Pons (tissue), 1 donor: ENCODE data around the gene GATAD2A.
"Not testable (repeated sequence)": the region's sequence is repeated elsewhere in the genome, so short reads cannot be mapped to it uniquely, and the experiment has no call there.

Experiments used
- DNase-seq: peaks from one replicate; pipeline ENCODE4 v3.0.0-alpha.2; 2016; ENCODE audit warnings: low spot score

The GATAD2A gene

GRCh38 chr19:19447536-19448237 lies 42.2 kb downstream of the GATAD2A start:
- no peak for DNase-seq

DNA sequence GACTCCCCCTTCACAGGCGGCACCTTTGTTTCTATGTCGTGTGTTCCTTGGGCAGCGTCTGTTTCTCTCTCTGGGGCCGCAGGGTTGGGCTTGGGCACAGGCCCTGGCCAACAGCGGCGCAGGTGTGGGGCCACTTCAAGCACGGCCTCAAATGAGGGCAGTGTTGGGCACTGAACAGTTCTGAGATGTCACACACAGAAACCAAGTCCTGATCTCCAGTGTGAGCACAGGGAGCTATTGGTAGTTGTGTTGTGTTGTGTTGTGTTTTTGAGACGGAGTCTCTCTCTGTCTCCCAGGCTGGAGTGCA lies 42.7 kb downstream of the GATAD2A start:
- DNase-seq = no peak

- no peak for DNase-seq
These were observed 46.2 kb downstream of the GATAD2A start for GRCh38 chr19:19451429-19452242.

GRCh38 chr19:19452243-19453124 lies 47.0 kb downstream of the GATAD2A start:
- DNase-seq = no peak

- no peak for DNase-seq
These were observed 47.6 kb downstream of the GATAD2A start for GRCh38 chr19:19453125-19453454.

- DNase-seq = not testable (repeated sequence)
These were observed 49.9 kb downstream of the GATAD2A start for GRCh38 chr19:19455166-19455919.

- DNase-seq = no peak
These were observed 52.2 kb downstream of the GATAD2A start for GRCh38 chr19:19457671-19458070.

DNA sequence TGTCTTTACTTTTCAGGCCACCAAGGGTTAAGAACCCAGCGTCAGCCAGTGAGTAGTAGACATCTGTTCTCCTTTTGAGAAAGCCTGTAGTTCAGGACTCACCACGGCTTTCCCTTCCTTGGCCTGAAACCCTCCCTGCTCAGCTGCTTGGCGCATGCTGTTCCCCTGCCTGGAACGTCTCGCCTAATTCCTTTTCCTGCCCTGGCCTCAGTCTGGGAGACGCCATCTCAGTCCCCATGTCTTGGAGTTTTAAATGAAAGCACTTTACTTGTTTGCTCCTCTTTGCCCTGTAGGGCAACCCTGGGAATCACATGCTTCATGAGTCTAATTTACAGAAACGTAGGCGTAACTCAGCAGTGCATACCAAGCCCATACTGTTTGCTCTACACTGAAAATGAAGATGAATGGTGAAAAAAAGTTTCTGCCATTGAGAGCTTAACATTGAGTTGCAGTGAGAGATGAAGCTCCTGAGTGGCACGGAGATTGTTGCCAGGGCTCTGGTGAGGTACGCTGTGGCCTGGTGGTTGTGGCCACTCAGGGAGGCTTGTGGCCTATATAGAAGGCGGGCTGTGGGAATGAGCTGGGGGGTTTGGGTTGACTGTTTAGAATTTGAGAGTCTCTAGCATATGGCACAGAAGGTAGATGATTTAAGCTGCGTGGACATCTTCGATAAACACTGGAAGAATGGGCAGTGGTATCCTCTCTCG lies 52.8 kb downstream of the GATAD2A start:
- no peak for DNase-seq

DNA sequence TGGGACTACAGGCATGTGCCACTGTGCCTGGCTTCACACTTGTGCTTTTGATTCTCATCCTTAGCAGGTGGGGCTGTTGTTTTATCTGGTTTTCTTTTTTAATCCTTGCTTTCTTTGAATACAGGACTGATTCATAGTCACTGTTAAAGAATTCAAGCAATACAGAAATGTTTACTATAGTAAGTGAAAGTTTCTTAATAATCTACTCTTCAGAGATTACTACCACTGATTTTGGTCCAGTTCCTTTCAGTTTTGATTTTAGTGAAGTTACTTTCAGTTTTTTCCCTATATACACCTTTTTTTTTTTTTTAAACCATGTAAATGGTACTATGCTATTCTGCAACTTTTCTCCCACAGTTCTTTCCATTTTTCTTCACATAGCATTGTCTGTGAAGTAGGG lies 53.6 kb downstream of the GATAD2A start:
- no peak for DNase-seq

DNA sequence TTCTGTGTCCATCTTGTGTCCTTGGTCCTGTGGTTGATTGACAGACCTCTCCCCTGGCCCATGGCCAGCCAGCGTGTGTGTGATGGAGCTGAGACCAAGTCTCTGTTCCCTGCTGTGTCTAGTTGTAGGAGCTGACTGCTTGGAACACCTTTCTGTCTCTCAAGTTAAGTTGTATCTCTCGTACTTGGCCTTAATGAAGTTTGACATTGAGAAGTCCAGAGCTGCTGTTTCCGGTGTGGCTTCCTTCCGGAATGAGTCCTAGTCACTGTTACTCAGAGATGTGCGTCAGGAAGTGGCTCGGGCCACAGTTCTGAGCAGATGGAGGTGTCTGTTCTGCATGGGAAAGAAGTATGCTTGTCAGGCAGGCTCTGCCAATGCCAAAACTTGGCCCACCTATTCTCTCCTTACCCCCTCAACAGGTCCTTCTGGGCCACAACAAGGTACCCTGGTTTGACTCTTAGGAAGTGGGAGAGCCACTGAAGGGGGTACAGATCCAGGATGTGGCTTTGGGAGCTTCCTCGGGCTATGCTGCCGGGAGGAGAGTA lies 54.3 kb downstream of the GATAD2A start:
- DNase-seq = no peak

- DNase-seq = no peak
These were observed 54.8 kb downstream of the GATAD2A start for GRCh38 chr19:19460258-19460731.

- DNase-seq = peak; percentile 39
These were observed 55.3 kb downstream of the GATAD2A start for GRCh38 chr19:19460761-19461265.

GRCh38 chr19:19461306-19461670 lies 55.8 kb downstream of the GATAD2A start:
- DNase-seq = no peak

DNA sequence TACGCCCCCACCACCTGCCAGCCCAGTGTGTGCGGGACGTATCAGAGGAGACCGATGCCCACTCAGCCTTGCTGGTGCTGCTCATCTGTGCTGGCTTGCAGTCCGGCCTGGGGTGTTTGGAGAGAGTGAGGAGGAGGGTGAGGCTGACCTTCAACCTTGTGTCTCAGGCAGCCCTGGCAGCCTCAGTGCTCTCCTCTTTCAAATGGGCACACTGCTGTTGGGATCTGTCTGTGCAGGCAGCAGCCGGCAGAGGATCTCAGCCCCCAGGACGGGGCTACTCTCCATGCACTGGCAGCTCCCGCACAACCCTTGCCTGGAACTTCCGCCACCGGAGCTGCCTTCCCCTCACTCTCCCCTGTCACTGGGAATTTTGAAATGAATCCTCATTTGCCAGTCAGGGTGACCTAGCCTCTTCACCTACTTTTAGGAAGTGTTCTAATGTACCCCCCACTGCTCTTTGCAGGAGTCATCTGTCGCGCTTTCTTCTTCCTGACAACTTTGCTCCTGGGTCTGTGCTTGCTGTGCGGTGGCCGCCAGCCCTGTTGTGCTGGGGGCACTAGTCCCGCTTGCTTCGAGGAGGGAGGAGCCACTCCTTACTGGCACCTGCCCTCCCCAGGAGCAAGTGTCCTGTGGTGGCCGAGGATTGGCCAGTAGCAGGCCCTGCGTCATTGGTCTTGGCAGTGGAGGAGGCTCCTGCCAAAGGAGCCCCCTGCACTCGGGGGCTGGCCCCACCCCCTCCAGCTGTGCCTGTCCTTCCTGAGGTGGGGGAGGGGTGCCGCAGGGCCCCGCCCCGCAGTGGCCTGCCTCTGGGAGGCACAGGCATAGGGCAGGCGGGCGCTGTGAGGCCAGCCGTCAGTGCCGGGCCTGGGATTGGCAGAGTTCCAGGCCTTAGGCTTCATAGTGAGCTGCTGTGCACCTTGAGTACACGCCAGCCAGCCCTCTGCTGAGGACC lies 56.5 kb downstream of the GATAD2A start:
- DNase-seq = no peak

DNA sequence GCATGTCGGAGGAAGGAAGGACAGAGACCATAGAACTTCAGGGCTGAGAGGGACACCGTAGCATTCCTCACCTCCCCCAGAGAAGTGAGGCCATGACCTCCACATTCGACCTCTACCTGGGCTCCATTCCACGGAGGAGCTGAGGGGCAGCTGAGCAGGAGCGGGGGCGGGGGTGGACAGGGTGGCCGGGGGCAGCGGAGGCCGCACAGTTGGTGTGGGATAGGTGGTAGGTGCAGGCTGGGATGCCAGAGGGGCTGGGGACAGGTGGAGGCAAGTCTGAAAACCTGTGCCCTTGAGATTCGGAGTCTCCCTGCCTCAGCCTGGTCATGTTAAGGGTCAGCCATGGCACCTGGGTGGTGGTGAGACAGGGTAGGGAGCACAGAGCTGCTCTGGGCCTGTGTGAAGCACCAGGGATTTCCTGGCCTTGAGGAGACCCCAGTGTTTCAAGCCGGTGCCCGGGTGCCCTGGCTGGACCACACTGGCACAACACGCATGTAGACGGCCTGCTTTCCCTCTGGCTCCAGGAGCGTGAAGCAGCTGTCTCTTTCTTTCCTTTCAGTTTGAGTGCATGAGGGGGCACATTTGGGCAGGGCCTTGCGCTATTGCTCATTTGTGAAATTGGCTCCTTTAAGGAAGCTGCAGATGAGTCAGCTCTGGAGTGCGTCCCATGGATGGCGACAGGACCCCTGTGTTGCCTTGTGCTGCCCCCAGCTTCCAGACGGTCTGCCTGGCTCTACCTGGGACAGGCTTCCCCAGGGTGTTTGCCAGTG lies 58.1 kb downstream of the GATAD2A start:
- DNase-seq = no peak

DNA sequence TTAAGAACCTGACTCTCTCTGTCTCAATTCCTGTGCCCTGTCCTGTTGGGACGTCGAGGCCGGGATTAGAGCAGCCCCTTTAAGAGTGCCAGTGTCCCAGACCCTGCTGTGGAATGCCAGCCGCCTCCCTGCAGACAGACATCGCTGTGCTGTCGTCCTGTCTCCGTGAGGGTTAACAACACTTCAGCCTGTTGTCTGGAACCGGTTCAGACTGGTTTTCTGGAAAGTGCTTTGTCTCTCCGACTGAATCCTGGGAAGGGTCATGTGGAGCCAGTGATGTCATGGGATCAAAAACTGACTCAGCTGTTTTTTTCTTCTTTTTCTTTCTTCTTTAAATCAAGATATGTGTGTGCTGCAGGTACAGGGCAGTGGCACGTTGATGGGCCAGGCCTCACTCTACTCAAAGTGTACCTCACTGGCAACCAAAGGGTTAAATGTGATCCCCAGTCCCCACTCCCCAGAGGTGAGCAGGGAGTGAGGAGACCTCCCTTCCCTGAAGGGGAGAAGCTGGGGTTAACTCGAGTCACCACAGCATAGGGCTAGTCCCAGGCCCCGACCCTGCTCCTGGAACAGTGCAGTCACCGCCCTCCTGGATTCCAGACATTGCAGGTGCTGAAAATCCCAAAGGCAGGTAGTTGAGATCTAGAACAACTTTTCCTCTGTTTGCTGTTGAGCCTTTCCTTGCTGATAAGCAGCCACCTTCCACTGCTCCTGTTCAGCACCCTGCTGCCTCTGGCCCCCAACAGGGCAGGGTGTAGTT lies 59.0 kb downstream of the GATAD2A start:
- peak; percentile 48 for DNase-seq

DNA sequence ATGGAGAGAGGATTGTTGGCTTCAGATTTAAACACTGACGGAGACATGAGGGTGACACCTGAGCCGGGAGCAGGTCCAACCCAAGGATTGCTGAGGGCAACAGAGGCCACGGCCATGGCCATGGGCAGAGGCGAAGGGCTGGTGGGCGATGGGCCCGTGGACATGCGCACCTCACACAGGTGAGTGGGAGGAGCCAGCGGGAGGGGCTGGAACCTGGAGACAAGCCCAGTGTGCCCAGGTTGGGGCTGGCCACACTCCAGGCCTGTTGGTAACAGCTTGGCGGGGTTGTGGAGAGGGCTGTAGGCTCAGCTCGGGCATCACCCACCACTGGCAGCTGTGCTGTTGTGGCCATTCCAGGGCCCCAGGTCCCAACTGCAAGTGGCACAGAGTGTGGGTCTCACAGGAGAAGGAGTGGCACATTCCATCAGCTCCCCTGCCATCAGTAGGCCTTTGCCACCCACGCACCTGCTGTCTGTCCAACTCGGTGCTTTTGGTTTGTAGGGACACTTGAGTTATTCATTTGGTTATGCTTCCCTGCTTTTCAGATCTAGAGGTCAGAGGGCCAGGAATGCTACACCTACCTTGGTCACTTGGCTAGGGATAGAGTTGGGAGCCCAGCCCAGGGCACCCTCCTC lies 60.1 kb downstream of the GATAD2A start:
- no peak for DNase-seq

- DNase-seq = no peak
These were observed 60.7 kb downstream of the GATAD2A start for GRCh38 chr19:19466201-19466600.
